Adrenal gland (tissue), 5 donors: ENCODE results near the gene MIER2.

Source experiments
- CTCF ChIP-seq, 6 experiments: fragments of 450-650 bp in 4 of 6; fragments of 200-600 bp in 2 of 6; sonication (generic) in 1 of 6; IDR thresholded peaks; 1 replicate in 5 of 6; 2 replicates in 1 of 6; pipeline versions ENCODE4 v1.5.1 to v1.8.0; 2016 to 2021; ENCODE audit warnings: antibody characterized with exemption in 6 of 6, mild to moderate bottlenecking in 2 of 6, moderate library complexity in 1 of 6
- POLR2A ChIP-seq, 2 donors: fragments of 450-650 bp; IDR thresholded peaks; one replicate each; pipeline ENCODE4 v1.6.1; 2017; ENCODE audit warnings: antibody characterized with exemption in 2 of 2, mild to moderate bottlenecking in 2 of 2, moderate library complexity in 1 of 2
- donor health status: DM: no; HTN: no; CAD: no.

- TF ChIP-seq POLR2A (IDR thresholded peaks at IDR 0.05) (no peak), CTCF (IDR thresholded peaks at IDR 0.05) (no peak)
Observed at GRCh38 chr19:283395-283794, 61.2 kb downstream of the MIER2 start.
